Globus pallidus (tissue), 1 donor: ENCODE measurements around the gene SLC29A4.
"Not testable (repeated sequence)": the region's sequence is repeated elsewhere in the genome, so short reads cannot be mapped to it uniquely, and the experiment has no call there.

Experiments used
- DNase-seq: peaks from one replicate; pipeline ENCODE4 v3.0.0-alpha.2; 2015; ENCODE audit warnings: low spot score

SLC29A4 gene

GRCh38 chr7:5282543-5283316, at the start of gene SLC29A4:
TSS of gene SLC29A4 (plus strand) at chr7:5282943. CDS start at chr7:5287817, 4,874 bp downstream.
- peak; percentile 38 for DNase-seq

DNA sequence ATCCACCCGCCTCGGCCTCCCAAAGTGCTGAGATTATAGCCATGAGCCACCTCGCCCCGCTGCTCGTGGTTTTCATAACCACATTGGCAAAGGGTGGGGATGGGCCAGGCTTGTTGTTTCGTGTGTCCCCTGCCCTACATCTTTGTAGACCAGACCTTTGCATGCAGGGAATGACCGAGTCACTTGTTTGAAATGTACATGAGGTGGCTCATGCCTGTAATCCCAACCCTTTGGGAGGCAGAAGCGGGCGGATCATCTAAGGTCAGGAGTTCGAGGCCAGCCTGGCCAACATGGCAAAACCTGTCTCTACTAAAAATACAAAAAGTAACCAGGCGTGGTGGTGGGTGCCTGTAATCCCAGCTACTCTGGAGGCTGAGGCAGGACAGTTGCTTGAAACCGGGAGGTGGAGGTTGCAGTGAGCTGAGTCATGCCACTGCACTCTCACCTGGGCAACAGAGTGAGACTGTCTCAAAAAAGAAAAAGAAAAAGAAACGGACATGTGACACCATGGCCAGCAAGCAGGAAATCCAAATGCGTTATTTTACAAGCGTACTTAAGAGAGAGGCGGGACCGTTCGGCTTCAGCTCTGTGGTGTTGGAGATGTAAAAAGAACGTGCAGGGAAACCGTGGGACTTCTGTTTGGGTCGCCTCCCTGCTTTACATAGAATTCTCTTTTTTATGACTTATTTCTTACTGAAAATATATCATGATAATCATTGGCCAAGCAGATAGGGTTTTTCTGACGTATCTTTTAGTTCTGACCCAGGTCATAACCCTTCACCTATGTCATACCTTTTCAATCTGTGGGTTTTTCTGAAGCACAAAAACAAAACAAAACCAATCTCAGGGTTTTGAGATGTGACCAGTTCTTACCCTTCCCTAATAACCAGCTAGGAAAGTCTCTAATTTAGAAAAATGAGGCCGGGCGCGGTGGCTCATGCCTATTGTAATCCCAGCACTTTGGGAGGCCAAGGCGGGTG, 47.6 kb upstream of the SLC29A4 start:
- no peak for DNase-seq

- peak; percentile 84 for DNase-seq
These were observed 45.5 kb upstream of the SLC29A4 start for GRCh38 chr7:5237286-5237685.

GRCh38 chr7:5238500-5238899, 44.2 kb upstream of the SLC29A4 start:
- no peak for DNase-seq

DNA sequence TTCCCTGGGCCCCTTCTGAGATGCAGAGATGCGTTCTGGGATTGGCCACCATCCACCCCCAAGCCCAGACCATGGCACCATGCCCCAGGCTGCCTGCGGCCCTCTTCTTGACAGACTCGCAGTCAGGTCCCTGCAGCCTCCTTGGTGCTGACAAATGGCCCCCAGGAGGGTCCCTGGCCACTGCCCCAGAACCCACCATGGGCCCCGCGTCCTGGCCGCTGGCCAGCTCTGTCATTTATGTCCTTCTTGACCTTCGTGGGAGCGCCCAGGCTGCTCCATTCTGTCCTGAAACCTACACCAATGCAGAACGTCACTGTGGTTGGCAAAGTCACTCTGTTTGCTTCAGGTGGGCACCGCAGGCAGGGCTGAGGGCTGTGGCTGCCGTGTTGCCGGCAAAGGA, 39.5 kb upstream of the SLC29A4 start:
- no peak for DNase-seq

GRCh38 chr7:5248201-5248885, 34.4 kb upstream of the SLC29A4 start:
- no peak for DNase-seq

- DNase-seq, result not testable (repeated sequence)
These were observed 32.0 kb upstream of the SLC29A4 start for GRCh38 chr7:5250787-5251186.

DNA sequence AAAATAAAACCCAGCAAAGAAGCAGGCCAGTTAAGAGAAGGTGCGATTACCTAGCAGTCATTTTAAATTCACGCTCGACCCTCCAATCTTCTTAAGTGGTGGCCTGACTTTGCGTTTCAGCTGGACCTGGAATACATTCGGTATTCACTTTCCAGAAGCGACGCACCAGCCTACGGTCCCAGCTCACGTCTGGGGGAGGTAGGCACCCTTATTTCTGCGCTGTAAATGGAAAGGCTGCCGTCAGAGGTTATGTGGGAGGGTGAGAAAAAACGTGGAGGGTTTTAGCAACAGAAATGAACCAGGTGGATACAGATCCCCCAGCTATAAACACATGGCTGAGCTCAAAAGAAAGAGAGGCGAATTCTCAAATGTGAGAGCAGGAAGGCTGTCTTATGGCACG, 29.2 kb upstream of the SLC29A4 start:
- DNase-seq, result not testable (repeated sequence)

GRCh38 chr7:5254371-5254770, 28.4 kb upstream of the SLC29A4 start:
- not testable (repeated sequence) for DNase-seq

- DNase-seq, result no peak
These were observed 26.9 kb upstream of the SLC29A4 start for GRCh38 chr7:5255832-5256231.

- DNase-seq, result not testable (repeated sequence)
These were observed 22.1 kb upstream of the SLC29A4 start for GRCh38 chr7:5260530-5261068.

DNA sequence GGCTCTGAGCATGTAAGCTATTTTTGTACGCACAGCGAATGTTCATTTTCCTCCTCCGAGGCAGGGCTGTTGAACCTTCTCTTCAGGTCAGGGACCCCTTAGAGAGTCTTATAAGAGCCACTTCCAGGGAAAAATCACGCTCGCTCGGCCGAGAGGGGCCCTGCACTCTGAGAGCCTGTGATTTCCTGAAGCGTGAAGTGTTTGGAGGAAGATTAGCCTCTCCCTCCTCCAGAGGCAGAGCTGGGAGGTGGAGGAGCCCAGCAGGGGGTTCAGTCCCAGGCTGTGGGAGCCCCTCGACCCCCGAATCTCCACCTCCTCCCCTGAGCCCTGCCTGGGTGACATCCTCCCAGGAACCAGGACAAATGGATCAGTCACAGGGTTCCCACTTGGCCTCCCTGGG, 19.7 kb upstream of the SLC29A4 start:
- DNase-seq, result not testable (repeated sequence)

DNA sequence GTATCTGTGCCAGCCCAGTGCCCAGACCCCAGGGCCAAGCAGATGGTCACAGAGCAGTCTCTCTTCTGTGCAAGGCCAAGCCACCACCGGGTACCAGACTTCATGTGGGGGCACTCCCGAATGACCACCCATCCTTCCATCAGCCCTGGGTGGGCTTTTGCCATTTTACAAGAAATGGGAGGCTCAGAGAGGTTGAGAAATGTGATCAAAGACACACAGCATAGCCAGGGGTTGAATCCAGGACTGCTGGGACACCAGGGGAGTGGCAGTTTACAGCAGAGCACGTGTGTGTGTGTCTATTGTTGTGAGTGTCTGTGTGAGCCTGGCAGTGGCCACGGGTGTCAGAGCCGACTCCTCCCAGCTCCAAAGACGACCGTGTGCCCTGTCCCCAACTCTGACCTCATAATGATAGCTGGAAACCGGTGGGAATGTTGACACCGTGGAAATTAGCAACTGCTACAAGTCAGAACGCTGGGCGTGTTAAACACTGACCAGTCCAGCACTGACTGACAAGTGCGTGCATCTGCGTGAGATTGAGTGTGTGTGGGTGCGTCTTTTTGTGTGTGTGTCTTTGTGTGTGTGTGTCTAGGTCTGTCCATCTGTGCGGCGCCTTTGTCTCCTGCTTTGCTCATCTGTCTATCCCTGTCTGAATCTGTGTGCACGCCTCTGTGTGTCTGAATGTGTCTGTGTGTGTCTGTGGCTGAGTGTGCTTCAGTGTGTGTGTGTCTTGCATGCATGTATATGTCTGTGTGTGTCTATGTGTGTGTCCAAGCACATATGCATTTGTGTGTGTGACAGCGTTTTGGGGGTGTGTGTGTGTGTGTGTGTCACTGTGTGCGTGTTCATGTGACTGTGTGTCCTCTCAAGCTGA, 17.2 kb upstream of the SLC29A4 start:
- no peak for DNase-seq

DNA sequence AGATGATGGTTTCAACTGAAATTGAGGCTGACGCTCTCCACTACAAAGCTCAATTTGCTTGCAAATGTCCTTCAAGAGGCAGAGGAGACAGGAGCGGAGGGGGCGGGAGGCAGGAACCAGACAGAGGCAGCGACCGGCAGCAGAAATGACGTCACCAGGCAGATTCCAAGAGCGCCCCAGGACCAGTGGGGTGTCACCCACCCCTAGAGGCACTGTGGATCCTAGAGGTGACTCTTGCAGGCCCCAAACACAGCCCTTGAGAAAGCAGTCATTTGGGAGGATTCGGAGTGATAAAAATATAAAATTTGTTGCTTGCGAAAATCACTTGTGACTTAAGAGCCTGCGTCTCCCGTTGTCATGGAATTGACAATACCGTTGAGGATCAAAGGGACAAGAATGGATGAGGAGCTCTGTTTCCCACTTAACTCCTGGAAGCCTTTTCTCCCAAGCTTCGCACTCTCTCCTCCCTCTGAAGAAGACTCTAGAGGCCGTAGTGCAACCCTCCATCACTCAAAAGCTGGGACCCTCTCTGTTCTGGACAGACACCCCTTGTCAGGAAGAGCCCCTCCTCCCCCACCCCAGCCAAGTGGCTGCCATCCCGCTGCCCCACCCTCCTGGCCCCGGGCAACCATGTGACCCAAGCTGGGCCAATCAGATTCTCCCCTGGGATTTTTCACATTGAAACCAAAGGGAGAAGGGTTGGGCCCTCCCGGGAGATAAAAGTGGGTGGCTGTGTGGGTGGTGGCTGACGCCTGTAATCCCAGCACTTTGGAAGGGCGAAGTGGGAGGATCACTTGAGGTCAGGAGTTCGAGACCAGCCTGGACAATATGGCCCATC, 16.3 kb upstream of the SLC29A4 start:
- no peak for DNase-seq

DNA sequence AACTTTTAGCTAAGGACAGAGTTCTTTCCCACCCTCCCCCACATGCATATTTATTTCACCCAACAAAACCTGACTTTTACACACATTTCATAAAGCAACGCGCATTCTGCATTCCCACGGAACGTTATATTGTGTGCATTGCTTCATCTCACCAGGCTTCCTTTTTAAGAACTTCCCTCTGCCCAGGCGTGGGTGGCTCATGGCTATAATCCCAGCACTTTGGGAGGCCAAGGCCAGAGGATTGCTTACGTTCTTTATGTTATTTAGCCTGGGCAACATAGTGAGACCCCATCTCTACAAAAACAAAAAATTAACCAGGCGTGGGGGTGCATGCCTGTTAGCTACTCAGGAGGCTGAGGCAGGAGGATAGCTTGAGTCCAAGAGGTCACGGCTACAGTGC, 14.9 kb upstream of the SLC29A4 start:
- not testable (repeated sequence) for DNase-seq

DNA sequence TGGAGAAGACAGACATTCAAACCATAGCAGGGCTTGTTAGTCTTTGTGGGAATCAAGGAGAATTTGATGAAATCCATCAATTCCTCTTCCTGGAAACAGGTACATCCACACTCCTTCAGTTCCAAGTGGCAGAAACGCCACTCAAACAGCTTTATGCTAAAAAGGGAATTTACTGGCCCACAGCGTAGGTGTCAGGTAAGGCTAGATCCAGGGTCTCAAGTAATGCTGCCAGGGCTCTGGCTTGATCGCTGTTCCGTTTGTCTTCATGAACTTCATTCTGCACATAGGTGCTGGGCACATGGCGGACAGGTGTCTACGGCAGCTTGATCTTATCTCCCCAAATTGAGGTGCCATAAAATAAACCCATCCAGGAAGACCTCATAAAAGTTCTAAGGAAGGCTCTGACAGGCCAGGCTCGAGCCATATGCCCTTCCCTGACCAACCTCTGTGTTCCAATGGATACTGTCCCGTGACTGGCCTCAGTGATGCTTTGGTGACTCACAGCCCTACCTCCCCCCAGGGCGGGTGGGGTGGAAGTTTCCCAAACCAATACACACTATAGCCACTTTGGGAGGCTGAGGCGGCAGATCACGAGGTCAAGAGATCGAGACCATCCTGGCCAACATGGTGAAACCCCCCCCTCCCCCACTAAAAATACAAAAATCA, 12.6 kb upstream of the SLC29A4 start:
- not testable (repeated sequence) for DNase-seq

- no peak for DNase-seq
These were observed 12.0 kb upstream of the SLC29A4 start for GRCh38 chr7:5270788-5271187.

DNA sequence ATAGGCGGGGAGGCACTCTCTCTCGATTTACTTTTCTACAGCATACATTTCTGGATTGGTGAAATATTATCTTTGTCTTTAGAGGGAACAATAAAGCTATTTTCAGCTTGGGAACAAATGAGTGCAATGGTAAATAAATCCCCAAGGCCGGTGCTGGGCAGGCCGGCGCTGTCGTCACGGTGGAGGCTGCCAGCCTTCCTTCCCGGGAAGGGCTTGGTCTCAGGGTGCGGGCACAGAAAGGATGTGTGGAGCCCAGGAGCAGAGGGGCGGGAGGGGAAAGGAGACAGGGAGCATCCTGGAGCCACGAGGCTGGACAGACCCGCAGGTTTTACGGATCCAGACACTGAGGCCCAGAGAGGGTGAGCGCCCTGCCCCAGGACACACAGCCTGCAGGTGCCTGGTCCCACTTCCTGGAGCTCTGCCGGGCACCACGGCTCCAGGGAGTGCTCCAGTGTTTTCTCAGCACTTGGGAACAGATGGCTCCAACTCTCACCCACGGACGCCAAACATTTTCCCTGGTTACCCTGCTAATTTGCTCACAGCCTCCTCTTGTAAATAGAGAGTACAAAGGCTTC, 8.8 kb upstream of the SLC29A4 start:
- DNase-seq, result not testable (repeated sequence)

- no peak for DNase-seq
These were observed 8.3 kb upstream of the SLC29A4 start for GRCh38 chr7:5274441-5274840.
